Esophagus squamous epithelium (tissue), 4 donors: ENCODE results near the gene NR1D1.

Experiments
- CTCF ChIP-seq, 6 experiments: fragments of 450-650 bp in 4 of 6; fragments of 200-600 bp in 2 of 6; sonication (generic) in 2 of 6; IDR thresholded peaks; one replicate each; pipeline ENCODE4 v1.5.1; 2016 to 2019; ENCODE audit warnings: antibody characterized with exemption in 6 of 6, mild to moderate bottlenecking in 4 of 6, moderate library complexity in 4 of 6
- POLR2A ChIP-seq, 4 donors: fragments of 450-650 bp; IDR thresholded peaks; one replicate each; pipeline ENCODE4 v1.6.1; 2017; ENCODE audit warnings: antibody characterized with exemption in 4 of 4, mild to moderate bottlenecking in 4 of 4, moderate library complexity in 3 of 4

- TF ChIP-seq POLR2A (IDR thresholded peaks at IDR 0.05) (no peak), CTCF (IDR thresholded peaks at IDR 0.05) (peak in 2 of 6 experiments; percentile 9 to 22)
Observed at GRCh38 chr17:40139566-40140058, 39.2 kb upstream of the NR1D1 start.
